Measurements from ENCODE around the gene KRT6C.

DNA sequence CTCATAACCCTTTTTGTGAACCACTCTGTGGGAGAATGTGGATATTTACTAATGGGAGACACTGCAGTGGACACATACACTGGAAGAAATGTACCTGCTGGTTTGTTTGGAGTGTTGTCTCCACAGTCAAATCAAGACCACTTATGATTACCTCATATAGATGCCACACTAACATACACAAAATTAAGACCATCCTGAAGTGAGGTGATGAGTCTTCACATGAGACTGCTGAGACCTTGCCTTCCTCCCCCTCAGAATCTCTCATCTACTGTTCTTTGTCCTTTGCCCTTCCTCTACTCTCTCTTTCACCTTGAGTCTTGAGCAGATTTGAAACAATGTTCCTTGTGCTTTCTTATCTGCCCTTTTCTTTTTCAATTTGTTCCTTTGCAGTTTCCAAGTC, 15.1 kb upstream of the KRT6C start:
- TF ChIP-seq POLR2A (IDR thresholded peaks at IDR 0.05) (no peak), CTCF (IDR thresholded peaks at IDR 0.05) (no peak)
